Dermis microvascular lymphatic vessel endothelial cell (primary cell): Measurements from ENCODE around the gene DIP2C. TPM values are rescaled to one million over a fixed set of nuclear protein-coding genes. Genes with fewer than 3 reads are reported as not detected.

ENCODE experiments used
- DNase-seq, 2 donors: peaks; one replicate each; pipeline versions ENCODE4 v3.0.0 to v3.0.0-alpha.2; 2010; ENCODE audit warnings: low read depth in 2 of 2
- total RNA-seq: library from RNA; depleted of rRNA; stranded (reverse); fragments of >200 nt; gene quantifications from 2 replicates; pipeline ENCODE4 v1.2.1, GENCODE V29; 2014

Gene DIP2C
- total RNA-seq, 1 donor from 2014 or later, result 4.5 TPM

GRCh38 chr10:393787-394438 is 295.6 kb downstream of the DIP2C start:
- DNase-seq, result no peak

- DNase-seq, result no peak
Observed at GRCh38 chr10:393106-393745, 296.2 kb downstream of the DIP2C start.

DNA sequence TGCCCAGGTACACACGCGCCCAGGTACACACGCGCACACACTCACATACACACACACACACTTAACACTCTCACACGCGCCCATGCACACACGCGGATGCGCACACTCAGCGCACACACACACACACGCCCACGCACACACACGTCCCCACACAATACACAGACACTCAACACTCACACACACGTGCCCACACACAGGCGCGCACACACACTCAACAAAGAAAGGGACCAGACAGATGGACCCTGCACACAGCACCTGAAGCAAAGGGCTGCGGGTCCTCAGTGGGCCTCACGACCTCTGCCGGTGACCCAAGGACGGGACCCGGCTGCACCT is 296.8 kb downstream of the DIP2C start:
- no peak for DNase-seq

DNA sequence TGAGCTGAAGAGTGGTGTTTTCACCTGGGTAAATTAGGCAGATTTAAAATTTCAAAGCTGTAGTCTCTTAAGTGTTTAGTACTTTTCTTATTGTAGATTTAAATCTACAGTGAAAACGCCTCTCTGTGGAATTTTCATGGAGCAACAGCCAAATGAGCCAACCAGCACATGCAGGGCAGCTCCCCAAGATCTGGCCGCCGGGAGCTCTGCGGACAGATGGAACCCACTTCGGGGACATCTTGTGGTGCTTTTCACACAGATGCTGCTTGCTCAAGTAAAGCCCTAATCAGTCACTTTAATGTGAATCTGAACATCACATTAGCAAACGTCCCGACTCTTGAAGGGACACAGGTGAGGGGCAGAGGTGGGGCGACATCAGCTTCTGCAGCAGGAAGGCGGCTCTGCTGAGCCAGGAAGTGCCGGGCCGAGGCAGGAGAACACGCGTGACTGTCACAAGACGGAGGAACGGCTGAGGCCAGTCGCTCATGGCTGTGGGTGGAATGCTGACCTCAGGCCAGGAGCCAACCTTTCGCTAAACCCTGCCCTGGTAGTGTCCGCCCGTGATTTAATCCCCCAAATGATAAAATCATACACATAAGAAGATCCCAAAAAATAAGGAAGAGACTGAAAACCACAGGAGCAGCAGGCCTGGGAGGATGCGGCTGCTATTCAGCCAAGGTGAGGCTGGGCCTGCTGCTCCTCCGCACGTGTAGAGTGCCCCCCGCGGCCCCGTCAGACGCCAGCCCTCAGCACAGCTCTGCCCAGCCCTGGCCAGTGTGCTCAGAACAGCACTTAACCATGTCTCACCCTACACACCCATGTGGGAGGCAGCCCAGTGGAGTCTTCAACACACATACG is 297.4 kb downstream of the DIP2C start:
- DNase-seq, result no peak

GRCh38 chr10:391305-391704 is 298.2 kb downstream of the DIP2C start:
- no peak for DNase-seq

DNA sequence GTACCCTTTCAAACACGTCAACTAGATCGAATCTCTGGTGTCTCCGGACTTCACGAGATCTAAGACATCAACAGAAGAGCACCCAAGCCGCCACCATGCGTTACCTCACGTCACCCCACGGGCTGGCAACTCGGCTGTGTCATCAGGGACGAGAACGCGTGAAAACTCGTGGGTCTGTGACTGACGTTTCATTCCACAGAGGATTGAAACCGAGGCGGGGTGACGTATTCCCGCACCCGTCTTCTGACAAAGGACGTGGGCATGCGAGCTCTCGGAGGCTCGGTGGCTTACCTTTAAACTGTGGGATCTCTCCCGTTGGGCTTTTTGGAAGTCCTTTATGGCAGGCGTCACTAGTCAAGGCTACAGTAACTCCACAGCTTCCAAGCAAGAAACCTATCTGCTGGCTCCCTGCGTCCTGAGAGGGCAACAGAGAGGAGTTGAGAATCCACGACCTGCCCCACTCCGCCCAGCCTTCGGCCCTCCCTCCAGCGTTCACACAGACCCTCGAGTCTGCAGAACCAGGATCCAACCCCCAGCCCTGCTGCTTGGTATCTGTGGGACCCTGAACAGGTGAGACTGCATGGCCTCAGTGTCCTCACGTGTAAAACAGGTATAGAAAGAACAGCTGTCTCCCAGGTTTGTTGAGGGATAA is 298.9 kb downstream of the DIP2C start:
- DNase-seq, result no peak

GRCh38 chr10:389836-390448 is 299.5 kb downstream of the DIP2C start:
- DNase-seq, result no peak

GRCh38 chr10:389261-389790 is 300.1 kb downstream of the DIP2C start:
- no peak for DNase-seq

GRCh38 chr10:388661-389045 is 300.8 kb downstream of the DIP2C start:
- DNase-seq, result no peak

DNA sequence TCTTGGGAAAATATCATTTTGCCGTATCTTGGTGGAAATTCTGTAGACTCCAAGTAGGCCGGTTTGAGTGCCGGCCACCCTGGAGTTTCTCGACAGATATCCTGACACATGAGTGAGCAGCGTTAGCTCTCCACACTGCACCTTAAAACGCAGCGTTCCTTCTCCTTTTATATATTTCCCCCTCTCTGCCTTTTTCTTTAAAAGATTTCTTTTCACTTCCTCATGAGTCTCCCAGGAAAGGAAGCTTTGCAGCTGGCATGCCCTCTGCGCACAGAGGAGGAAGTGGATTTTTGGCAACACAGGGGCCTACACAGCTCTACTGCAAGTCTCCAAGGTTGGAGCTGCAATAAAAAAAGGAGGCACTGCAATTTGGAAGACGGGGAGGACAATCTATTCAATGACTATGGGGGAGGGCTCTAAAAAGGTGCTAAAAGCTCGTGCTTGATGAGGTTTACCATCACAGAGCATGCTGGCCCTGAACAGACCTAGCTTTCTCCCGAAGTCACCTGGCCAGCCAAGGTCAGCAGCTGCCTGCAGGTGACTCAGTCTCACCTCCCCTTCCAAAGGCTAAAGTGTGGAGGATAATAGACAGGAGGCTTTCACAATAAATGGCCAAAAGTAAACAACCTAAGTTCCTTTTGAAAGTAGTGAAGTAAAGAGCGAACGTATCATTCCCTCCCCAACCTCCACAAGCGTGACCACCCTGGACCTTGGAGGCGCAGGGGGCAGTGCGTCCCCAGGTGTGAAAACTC is 301.4 kb downstream of the DIP2C start:
- no peak for DNase-seq

- DNase-seq, result no peak
Observed at GRCh38 chr10:387593-387891, 301.9 kb downstream of the DIP2C start.

GRCh38 chr10:386771-387592 is 302.5 kb downstream of the DIP2C start:
- DNase-seq, result no peak

DNA sequence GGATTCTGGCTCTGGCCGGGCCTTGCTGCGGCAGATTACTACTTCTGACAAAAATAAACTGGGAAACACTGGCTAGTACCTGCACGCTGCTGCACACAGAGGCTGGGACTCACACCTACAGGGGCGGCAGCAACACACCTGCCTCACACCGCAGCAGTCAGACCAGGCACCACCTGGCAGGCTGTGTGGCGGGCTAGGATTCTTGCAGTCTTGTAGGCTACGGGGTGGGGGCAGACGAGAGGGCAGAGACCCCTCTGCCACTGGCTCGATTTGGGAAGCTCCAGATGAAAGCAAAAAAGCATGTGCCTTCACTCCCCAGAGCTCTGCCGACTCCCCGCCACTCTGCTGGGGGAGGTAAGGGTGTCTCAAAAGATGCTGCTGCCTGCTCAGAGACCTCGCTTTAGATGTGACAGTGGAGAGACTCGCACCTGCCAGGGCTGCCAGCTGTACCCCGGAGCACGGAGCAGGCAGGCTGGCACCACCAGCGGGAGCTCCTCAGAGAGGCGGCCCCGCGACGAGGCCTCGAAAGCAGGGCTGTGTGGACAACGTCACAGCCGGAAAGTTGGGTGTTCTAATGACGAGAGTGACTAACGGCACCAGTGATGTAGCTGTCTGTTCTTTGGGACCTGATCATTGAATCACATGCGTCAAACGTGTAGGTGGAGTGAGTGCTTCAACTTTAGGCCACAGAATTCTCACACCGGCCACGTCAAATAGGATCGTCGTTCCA is 303.7 kb downstream of the DIP2C start:
- no peak for DNase-seq

DNA sequence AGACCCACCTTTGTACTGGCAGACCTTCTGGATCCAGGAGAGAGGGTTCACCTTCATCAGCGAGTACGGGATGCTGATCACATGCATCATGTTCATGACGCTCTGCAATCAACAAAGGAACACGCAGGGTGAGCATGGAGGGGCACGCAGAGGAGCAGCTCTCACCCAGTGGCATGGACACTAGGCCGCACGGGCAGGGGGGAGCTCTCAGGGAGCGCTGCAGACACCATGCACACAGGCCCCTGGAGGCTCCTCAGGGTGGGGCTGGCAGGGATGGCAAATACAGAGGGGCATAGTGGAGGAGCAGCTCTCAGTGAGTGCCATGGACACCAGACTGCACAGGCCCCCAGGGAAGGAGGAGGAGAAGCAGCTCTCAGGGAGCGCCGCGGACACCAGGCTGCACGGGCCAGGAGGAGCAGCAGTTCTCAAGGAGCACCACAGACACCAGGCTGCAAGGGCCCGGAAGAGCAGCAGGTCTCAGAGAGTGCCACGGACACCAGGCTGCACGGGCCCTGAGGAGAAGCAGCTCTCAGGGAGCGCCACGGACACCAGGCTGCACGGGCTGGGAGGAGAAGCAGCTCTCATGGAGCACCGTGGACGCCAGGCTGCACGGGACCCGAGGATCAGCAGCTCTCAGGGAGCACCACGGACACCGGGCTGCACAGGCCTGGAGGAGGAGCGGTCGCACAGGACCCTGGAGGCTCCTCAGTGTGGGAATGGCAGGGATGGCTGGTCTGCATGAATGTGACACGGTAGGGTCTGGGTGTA is 304.7 kb downstream of the DIP2C start:
- DNase-seq, result no peak

DNA sequence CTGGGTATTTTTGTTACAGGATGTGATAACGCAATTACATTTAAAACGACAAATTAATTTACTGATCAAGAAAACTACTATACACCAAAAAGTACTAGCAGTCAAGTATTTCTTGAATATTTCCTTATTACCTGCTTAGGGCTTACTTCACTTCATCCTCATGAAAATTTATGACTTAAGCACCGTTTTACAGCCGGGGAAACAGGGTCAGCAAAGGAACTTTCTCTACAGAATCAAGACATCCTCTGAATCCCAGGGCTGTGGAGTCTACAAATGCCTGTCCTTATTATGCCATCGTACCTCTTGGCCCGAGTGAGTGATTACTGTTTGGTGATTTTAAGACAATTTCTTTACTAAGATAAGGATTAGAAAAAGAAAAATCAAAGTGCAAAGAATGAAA is 305.9 kb downstream of the DIP2C start:
- DNase-seq, result no peak

DNA sequence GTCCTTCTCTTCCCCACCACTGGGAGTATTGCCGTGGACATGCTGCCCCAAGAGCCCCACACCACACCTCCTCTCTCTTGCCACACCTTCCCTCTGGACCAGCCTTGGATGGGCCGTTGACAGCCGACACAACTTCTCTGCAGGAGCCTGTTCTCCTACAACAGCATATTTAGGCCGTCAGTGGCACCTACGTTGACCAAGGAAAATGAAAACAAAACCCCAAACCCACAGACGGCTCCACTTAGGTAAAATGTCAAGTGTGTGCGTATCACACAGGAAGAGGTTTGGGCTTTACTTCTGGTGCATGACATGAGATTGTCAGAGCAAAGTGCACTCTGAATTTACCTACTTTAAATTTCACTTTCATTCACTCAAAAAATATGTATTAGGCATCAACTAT is 307.7 kb downstream of the DIP2C start:
- DNase-seq, result no peak

DNA sequence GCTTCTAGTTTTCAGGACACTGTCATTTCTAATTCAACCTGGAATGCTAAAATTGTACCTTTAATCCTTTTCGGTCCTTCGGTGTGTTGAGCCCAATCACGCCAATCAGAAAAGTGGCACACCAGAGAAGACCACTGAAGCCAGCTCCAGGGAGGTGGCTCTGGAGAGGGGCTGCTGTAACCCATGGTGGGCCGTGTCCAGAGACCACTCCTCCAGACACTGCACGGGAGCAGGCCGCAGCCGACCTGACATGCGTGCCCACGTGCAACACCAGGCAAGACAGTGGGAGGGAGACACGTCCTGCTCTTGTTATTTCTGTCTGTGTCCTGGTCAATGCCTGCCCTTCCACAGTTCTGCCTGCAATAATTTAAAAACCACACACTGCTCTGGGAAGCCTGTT is 308.1 kb downstream of the DIP2C start:
- no peak for DNase-seq

DNA sequence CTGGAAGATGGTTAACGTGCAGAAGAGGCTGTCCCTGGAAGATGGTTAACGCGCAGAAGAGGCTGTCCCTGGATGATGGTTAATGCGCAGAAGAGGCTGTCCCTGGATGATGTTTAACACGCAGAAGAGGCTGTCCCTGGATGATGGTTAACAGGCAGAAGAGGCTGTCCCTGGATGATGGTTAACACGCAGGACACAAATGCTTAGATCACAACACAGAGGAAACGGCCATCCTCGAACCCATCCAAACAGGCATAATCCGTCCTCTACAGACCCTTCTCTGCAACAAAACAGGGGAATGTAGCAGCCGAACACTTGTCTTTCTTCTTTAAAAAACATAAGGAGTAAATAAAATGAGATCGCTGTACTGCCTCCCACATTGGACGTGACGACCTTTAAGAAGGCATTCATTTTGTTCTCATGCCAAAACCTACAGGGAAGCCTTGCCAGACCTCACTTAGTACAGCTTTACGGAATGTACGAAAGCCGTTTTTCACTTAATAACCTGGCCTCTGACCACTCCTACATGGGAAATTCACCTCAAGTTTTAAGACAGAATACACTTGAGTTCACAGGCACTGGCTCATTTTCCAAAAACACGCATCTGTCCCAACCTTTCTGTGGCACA is 309.0 kb downstream of the DIP2C start:
- no peak for DNase-seq
